PC-3 (cell line): ENCODE data around the gene CFAP299.

Experiments used
- EZH2phosphoT487 ChIP-seq: fragments of 300-600 bp; sonication (generic); IDR thresholded peaks from 2 replicates; pipeline ENCODE4 v1.6.1; 2018; ENCODE audit warnings: mild to moderate bottlenecking, antibody characterized with exemption, low read length, borderline replicate concordance
- TF ChIP-seq, protein P1 (sequence below): fragments of 300-600 bp; sonication (generic); conservative IDR thresholded peaks from 2 replicates; pipeline ENCODE4 v1.5.1; 2017; ENCODE audit warnings: antibody characterized with exemption, low read depth, mild to moderate bottlenecking, low read length

DNA sequence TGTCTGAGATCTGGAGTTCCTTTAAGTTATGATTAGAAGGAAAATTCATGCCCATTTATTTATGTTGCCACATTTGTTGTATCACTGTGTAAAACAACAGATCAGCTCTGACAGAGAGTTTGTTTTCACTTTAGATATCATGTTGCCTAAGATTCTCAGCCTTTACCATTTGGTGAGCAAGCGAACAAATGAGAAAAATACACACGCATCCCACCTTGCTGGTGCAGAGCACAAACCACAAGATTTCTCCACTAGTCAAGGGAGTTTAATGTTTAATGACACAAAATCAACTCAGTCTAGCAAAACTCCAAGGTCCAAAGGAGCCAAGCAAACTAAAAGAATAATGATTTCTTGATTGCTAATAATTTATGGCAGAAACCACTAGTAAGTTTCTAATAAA is 41.3 kb upstream of the CFAP299 start:
- TF ChIP-seq EZH2phosphoT487 = no peak
- TF ChIP-seq, protein P1, sequence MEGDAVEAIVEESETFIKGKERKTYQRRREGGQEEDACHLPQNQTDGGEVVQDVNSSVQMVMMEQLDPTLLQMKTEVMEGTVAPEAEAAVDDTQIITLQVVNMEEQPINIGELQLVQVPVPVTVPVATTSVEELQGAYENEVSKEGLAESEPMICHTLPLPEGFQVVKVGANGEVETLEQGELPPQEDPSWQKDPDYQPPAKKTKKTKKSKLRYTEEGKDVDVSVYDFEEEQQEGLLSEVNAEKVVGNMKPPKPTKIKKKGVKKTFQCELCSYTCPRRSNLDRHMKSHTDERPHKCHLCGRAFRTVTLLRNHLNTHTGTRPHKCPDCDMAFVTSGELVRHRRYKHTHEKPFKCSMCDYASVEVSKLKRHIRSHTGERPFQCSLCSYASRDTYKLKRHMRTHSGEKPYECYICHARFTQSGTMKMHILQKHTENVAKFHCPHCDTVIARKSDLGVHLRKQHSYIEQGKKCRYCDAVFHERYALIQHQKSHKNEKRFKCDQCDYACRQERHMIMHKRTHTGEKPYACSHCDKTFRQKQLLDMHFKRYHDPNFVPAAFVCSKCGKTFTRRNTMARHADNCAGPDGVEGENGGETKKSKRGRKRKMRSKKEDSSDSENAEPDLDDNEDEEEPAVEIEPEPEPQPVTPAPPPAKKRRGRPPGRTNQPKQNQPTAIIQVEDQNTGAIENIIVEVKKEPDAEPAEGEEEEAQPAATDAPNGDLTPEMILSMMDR = no peak
